ENCODE data around the gene LMTK2.

DNA sequence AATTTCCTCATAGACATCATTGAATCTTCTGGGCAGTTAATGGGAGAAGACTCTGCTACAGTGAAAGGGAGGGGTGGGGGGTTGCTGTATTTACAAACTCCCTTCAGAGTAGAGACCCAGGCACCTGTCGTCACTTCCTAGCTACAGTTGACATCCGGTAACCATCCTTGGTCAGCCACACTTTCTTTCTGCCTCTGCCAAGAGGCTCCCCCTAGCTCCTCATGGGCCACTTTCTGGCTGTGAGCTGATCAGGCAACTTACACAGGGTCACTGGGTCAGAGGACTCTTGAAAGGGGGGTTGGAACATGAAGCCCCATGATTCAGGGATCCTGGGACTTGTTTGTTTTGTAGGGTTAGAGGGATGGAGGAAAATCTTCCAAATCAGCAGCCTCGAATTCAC is 144.1 kb downstream of the LMTK2 start:
- no peak for TF ChIP-seq POLR2AphosphoS5 (IDR thresholded peaks at IDR 0.05)
- no peak for TF ChIP-seq CTCF (IDR thresholded peaks at IDR 0.05; ENCODE audit: poor library complexity, severe bottlenecking)

All from neural cell (in vitro differentiated cells).